T-helper 1 cell treated with Interleukin-12 subunit alpha and Interleukin-12 subunit beta and Interleukin-4 antibody, amounts not matched to agents 30 ng/mL and 1 ng/mL, for 36 hours (primary cell): ENCODE data around the gene GOPC. TPM values are rescaled to one million over a fixed set of nuclear protein-coding genes. Genes with fewer than 3 reads are reported as not detected.

Source experiments
- intact Hi-C: fragments of 100-400 bp; cut with micrococcal nuclease; formaldehyde crosslinking; loops from one replicate; pipeline ENCODE4 v1.15.1; 2024
- total RNA-seq: library from RNA; stranded (reverse); gene quantifications from 2 replicates; pipeline ENCODE4 v1.2.3, GENCODE V29; 2022

Gene GOPC
- total RNA-seq, 1 donor from 2014 or later = 26.7 TPM

GRCh38 chr6:117600008-117600743, 2.1 kb downstream of the GOPC start:
- intact Hi-C loops = loop anchor here (5.0 to 10.0 kb wide), 6 partner anchors 955 to 1865 kb away; partner anchors contain the start of genes CALHM6 and NT5DC1

DNA sequence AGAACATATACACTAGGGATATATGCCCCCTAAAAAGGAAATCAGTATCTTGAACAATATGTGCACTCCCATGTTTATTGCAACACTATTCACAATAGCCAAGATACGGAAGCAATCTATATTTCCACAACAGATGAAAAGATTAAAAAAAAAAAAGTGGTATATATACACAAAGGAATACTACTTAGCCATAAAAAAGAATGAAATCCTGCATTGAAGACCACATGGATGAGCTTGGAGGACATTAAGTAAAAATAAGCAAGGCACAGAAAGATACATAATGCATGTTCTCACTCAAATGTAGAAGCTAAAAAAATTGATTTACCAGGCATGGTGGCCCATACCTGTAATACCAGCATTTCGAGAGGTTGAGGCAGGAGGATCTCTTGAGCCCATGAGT, 4.6 kb downstream of the GOPC start:
- intact Hi-C loops = no loop called here

- intact Hi-C loops = no loop called here
These were observed 7.0 kb downstream of the GOPC start for GRCh38 chr6:117595099-117595923.

DNA sequence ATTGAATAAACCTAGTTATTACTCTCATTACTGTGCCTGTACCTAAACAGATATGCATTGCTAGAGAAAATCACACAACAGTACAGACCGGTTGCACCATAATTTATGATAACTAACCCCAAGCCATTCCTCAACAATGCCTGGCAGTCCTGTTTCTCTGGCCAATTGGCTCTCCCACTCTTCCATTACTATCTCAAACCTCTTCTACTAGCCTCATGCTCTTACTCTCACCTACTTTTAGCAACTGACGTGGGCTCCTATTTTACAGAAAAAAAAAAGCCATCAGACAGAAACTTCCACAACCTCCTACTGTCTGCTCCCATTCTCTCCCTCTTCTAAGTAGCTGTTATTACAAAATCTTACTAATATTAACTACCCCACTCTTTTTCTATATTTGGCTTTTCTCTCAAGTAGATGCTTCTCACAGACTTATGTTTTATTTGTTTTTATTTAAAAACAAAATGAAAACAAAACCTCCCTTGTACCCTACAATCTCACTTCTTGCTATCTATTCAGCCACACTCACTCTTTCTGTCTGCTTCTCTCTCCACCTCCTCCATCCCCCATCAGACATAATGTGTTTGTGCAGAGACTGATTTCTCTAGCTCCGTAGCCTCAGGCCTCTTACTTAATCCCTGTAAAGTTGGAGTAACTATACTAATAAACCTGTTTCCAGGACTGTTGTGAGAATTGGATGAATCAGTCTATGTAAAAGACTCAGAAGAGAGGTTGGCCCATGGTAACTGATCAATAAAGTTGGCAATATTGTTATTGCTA, 9.1 kb downstream of the GOPC start:
- intact Hi-C loops = no loop called here

GRCh38 chr6:117591405-117591804, 10.9 kb downstream of the GOPC start:
- intact Hi-C loops = no loop called here

DNA sequence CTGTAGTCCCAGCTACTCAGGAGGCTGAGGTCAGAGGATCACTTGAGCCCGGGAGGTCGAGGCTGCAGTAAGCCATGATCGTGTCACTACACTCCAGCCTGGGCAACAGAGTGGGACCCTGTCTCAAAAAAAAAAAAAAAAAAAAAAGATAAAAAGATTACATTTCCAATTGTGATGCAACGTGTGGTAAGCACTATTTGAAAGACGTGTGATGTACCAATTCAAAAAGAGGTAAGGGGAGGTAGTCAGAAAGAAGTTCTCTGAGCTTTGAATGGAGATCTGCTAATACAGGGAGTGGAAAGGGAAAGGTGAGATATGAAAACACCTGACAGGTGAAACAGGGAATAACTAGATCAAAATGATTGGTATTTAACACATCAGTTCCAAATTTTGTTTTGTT, 11.9 kb downstream of the GOPC start:
- intact Hi-C loops = no loop called here

DNA sequence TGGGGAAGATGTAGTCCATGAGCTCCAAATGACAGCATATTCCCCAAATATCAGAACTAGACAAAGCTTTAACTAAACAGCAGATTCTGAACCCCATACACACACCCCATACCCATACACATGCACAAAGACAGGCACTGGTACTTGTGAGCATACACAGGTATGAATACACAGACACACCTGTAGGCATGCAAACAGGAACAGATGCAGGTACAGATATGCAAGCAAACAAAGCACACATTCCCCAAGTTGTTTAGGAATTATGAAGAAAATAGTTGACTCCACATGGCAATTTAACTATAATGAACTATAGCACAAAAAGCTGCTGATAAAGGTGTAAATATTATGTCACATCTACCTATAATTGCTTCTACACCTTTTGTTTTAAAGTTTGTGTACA, 16.7 kb downstream of the GOPC start:
- intact Hi-C loops = no loop called here

GRCh38 chr6:117574198-117574597, 28.1 kb downstream of the GOPC start:
- intact Hi-C loops = no loop called here

DNA sequence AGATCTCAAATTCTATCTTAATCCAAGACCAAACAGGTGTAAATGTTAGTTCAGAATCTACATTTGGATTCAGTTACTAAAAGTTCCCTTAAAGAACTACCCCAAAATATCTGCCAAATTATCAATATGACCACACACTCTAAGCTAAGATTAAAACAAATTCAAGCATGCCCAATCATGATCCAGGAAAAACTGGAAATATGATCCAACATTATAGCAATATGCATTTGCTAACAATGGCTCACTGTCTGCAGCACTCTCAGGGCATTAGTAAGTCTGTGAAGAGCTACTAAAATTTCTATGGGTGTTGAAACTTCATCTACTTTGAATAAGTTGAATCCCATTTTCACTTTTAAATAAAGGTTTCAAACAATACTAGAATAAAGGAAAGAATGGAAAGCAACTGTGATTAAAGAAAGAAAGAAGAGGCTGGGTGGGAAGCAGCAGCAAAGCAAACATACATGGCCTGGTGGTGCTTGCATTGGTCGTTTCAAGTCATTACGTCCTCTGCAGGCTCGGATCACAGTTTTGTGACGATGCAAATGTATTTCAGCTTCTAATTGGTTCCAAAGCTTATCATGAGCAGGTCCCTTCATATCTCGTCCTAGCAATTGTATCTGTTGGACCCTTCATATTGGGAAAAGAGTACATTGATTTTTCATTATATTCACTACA, 29.2 kb downstream of the GOPC start:
- intact Hi-C loops = no loop called here

DNA sequence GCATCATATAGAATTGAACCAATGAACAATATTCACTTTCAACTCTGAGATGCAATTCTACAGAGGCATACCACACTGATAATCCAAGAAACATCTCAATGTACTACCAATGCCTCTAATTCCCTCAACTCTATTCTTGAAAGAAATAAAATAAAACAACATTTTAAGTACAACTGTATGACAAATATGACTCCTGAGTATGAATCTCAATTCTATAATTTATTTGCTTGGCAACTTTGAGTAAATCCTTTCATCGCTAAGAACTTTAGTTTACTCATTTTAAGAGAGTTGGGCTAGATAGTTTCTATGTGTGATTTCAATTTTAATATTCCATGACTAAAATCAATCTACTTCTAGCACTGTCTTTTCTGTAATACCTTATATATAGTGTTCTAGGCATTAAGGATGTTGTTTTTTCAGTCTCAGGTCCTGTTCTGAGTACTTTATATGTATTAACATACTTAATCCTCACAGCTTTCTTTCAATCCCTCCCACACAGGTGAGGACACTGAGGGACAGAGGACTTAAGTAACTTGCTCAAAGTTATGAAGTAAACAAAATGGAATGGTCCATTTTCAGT, 33.4 kb downstream of the GOPC start:
- intact Hi-C loops = loop anchor here (2.0 kb wide), 1 partner anchor 20 kb away; no protein-coding TSS in a partner anchor

DNA sequence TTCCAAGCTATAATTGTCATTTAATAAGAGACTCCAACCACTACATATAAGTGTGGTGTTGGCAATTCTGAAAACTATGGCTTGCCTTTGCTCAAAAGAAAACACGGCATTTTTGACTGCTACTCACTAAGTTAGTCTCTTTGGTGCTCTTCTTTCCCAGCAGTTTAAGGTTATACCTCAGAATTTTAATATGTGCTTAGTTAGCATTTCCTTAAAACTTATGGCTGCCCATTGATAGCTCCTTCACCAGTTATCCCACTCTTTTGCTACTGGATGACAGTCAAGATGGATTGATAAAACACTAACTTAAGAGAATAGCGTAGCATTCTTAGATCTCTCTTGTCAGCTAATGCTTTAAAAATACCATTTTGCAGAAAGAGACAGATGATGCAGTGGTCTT, 34.1 kb downstream of the GOPC start:
- intact Hi-C loops = loop anchor here (2.0 kb wide), 1 partner anchor 19 kb away; no protein-coding TSS in a partner anchor

- intact Hi-C loops = no loop called here
These were observed 37.6 kb downstream of the GOPC start for GRCh38 chr6:117564681-117565080.

DNA sequence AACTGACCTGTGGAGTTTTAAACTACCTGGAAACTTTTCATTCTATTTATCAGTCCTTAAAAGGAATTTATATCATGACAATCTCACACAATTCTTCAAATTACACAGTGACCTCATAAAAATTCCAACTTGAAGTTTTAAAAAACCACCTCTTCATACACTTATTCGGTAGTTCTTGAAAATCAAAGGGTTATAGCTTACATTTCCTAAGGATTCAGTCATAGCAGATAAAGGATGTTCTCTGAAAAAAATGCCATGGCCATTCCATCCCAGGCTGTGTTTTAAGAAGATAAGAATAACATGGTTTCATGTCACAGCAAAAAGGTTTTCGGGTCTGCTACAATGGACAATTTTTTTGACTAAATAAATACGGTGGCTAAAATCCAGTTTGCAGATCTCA, 41.2 kb downstream of the GOPC start:
- intact Hi-C loops = no loop called here

GRCh38 chr6:117559299-117559698, 43.0 kb downstream of the GOPC start:
- intact Hi-C loops = no loop called here

DNA sequence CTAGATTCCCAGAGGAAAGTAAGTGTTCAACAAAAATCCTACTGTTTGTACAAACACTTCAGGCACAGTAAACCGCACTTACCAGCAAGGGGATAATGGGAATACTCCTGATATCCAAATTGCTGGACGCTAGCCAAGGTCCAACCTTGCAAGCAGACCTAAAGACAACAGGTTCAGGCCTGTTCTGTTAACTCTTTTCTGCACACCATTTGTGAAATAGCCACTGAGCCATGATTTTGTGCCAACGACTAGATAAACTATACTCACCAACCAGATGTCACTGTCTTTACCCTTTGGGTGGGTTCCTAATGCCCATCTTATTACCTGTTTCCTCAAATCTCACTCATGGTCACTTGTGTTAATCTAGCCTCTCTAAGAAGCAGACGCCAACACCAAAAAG, 43.5 kb downstream of the GOPC start:
- intact Hi-C loops = no loop called here

DNA sequence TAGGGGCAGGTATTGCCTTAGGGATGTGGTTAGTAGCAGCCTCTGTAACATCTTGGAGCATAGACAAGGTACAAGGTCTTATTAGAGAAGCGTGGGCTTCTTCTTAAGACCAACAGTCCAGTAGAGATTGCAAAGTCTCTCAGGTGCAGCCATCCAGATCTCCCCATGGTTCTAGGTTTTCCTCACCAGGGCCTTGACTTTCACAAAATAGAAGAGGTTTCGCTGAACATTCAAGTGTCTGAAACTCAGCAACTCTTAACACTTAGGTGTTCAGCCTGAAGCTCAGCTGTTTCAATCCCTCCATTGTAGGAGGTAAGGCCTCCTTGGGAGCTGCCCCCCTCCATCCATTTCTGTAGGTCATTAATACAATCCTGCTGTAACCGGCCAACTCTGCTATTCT, 44.4 kb downstream of the GOPC start:
- intact Hi-C loops = no loop called here

DNA sequence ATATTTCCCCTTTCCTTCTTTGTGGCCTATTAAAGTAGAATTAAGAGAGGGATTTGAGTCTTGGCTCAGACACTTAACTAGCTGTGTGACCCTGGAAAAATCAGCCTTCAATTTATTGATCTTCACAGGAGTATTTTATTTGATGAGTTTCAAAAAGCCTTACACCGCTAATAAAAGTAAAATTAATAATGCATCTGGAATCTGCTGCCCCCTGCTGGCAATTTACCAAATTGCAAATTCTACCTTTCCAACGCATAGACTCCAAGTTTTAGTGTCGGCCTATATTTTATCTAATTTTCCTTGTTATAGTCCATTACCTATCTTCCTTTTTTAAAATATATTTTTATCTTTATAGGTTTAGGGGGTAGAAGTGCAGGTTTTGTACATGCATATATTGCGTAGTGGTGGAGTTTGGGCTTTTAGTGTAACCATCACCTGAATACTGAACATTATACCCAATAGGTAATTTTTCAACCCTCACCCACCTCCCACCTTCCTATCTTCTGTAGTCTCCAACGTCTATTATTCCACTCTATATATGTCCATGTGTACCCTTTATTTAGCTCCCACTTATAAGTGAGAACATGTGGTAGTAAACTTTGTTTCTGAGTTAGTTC, 46.3 kb downstream of the GOPC start:
- intact Hi-C loops = loop anchor here (1.0 kb wide), 5 partner anchors 8 to 210 kb away; partner anchors contain the start of gene GOPC

GRCh38 chr6:117555262-117555849, 47.0 kb downstream of the GOPC start:
- intact Hi-C loops = no loop called here

DNA sequence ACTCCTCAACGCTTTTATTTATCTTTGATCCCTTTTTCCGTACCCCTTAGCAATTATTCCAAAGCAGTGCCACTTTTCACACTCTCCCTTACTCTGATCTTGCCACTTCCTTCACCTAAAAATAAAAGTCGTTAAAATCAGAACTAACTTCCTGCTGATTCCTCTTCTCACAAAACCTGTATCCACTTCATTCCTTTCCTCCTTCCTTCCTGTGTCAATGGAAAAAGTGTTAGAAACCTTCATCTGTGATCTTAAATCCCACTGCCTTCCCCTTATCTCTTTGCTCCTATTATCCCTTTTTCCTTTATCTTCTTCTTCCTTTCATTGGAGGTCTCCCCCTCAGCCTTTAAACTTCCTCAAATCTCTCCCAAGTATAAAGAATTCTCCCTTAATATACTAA, 49.2 kb downstream of the GOPC start:
- intact Hi-C loops = no loop called here

DNA sequence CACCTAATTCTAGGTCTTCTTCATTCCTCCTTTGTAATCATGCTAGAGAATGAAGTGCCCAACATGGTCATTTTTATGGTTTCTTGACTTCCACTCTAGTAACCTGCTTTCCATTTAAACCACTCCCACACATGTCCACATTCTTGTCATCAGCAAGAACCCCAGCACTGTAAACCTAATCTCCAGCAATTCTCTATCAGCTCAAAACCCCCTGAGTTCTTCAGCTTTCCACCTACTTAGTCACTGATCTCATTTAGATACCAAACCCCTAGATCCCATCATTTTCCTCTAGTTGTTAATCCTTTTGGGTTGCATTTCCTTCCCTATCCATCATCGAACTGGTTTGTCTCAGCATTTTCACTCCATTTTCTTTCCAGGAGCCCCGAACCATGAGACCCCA, 49.7 kb downstream of the GOPC start:
- intact Hi-C loops = no loop called here
